ENCODE data around the gene DGKB. TPM values are rescaled to one million over a fixed set of nuclear protein-coding genes. Genes with fewer than 3 reads are reported as not detected.

The DGKB gene
- total and polyA plus RNA-seq, 2 of the 8 experiments (the other 6 are each of a cell fraction or from before 2014, with no cell fraction given): 1.9 to 2.6 TPM

DNA sequence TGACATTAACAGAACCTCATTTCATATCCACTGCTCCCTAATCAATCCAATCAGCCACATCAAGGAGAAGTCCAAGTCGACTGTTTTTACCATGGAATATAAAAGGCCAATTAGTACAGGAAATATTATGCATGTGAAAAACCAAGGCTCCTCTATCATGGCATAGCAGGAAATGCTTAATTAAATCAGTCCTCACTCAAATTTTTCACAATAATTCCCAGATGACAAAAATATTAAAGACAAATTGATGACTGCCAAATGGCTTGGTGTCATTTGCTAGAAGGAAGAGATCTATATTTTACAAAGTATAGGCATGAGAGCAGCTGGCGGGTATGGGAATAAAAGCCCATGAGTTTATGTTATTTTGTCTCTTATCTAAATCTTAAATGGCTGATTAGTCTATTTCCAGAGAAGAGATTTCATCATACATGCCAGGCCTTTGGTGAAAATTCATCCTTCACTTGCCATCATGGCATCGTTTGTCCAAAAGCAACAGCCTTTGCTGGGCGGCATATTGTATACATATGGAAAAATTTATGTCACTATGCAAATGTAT, 219.6 kb downstream of the DGKB start:
- H4K91ac ChIP-seq (replicated peaks; ENCODE audit: insufficient read length, low read length): no peak overlapping the region
- H3K4me3 ChIP-seq (ENCODE audit: extremely low read depth in 1 of 4, insufficient read depth in 2 of 4, low read depth in 3 of 4, low read length in 4 of 4): no peak overlapping the region
- H2AK5ac ChIP-seq (ENCODE audit: low read depth, low read length): no peak overlapping the region
- H2BK20ac ChIP-seq (ENCODE audit: low read length): no peak overlapping the region
- no peaks in the 10 kb centered on the region for H3K36me3 ChIP-seq (ENCODE audit: control insufficient read depth in 2 of 4, insufficient read depth in 4 of 4, low read length in 3 of 4)
- no peak overlapping the region for H3K4me2 ChIP-seq (ENCODE audit: insufficient read depth in 1 of 2, low read depth in 2 of 2, low read length in 2 of 2)
- no peak overlapping the region for H3K56ac ChIP-seq (replicated peaks; ENCODE audit: insufficient read length, low read depth, low read length)
- H2BK5ac ChIP-seq (ENCODE audit: low read depth, low read length): no peak overlapping the region
- no peaks in the 10 kb centered on the region; the same call in 1 of the 2 replicates for H3K23me2 ChIP-seq (ENCODE audit: low read depth, low read length)
- no peak overlapping the region for H3K18ac ChIP-seq (ENCODE audit: extremely low read depth, low read length)
- CTCF ChIA-PET (ENCODE audit: partially characterized antibody): interaction anchor here (0.7 to 3.2 kb wide), 2 partner anchors 9 to 1200 kb away, joined by 3 to 19 read pairs; no protein-coding TSS in a partner anchor
- no peak for DNase-seq (ENCODE audit: low read depth in 1 of 2, low spot score in 2 of 2)
- H3K23ac ChIP-seq (ENCODE audit: insufficient read length): no peak overlapping the region
- no peak overlapping the region for H3K4ac ChIP-seq (replicated peaks; ENCODE audit: insufficient read length, low read depth, low read length)
- no peak overlapping the region for H4K5ac ChIP-seq (ENCODE audit: insufficient read length, low read depth, low read length)
- POLR2A ChIA-PET (ENCODE audit: partially characterized antibody): no interaction called here
- H3K9me3 ChIP-seq (ENCODE audit: insufficient read depth in 2 of 2, low read depth in 1 of 2, low read length in 1 of 2): no peaks in the 10 kb centered on the region
- no peak overlapping the region for H3K14ac ChIP-seq (ENCODE audit: insufficient read length)
- no peaks in the 10 kb centered on the region for H3K27me3 ChIP-seq (replicated peaks in 1 of 4; ENCODE audit: control insufficient read depth in 3 of 4, extremely low read depth in 1 of 4, insufficient read depth in 3 of 4, low read length in 3 of 4)
- H2AFZ ChIP-seq (ENCODE audit: low read length): no peak overlapping the region
- no peaks in the 10 kb centered on the region for H3K4me1 ChIP-seq (replicated peaks in 1 of 4; ENCODE audit: control insufficient read depth in 3 of 4, insufficient read depth in 4 of 4, low read length in 3 of 4)
- H3K79me1 ChIP-seq (ENCODE audit: low read depth, low read length): no peaks in the 10 kb centered on the region
- no peak overlapping the region for H2BK12ac ChIP-seq (ENCODE audit: low read depth, low read length)
- no peak overlapping the region for H2BK15ac ChIP-seq (ENCODE audit: low read length)
- no peaks in the 10 kb centered on the region for H3K79me2 ChIP-seq (ENCODE audit: control insufficient read depth in 1 of 2, insufficient read depth in 2 of 2, low read length in 2 of 2)
- no peak for FAIRE-seq
- H4K8ac ChIP-seq (ENCODE audit: extremely low read depth, insufficient read depth, low read length): no peak overlapping the region
- WGBS, 2 experiments (ENCODE audit: extremely low coverage in 1 of 2, insufficient coverage in 1 of 2, insufficient read length in 1 of 2, insufficient replicate concordance in 2 of 2, low coverage in 1 of 2, low lambda C conversion rate in 2 of 2, missing lambda C conversion rate in 1 of 2): 89% methylated on average over 4 of the region's 4 CpGs; no CpG with 5 or more reads in 1 of the 2 experiments
- no peak overlapping the region for H3K27ac ChIP-seq (ENCODE audit: low read depth, low read length)
- H3K9ac ChIP-seq (replicated peaks in 1 of 4; ENCODE audit: extremely low read depth in 1 of 4, low read depth in 3 of 4, low read length in 3 of 4): no peak overlapping the region
- H2BK120ac ChIP-seq (replicated peaks; ENCODE audit: low read depth, low read length): no peak overlapping the region
- no peaks in the 10 kb centered on the region for H4K20me1 ChIP-seq (replicated peaks in 1 of 2; ENCODE audit: control insufficient read depth in 1 of 2, insufficient read depth in 2 of 2, low read length in 2 of 2)
- TF ChIP-seq BRCA1 (IDR thresholded peaks at IDR 0.05; ENCODE audit: low read depth, low read length) (no peak), TBP (IDR thresholded peaks at IDR 0.05; ENCODE audit: low read depth, low read length) (no peak), KDM5A (IDR thresholded peaks at IDR 0.05; ENCODE audit: low read length) (no peak), NANOG (IDR thresholded peaks at IDR 0.05; ENCODE audit: insufficient read depth, low read depth, low read length, poor library complexity, severe bottlenecking) (no peak), JUN (IDR thresholded peaks at IDR 0.05; ENCODE audit: low read depth, low read length) (no peak), SUZ12 (IDR thresholded peaks at IDR 0.05; ENCODE audit: low read length) (no peak), CBX5 (IDR thresholded peaks at IDR 0.05; ENCODE audit: low read depth, low read length) (no peak), CHD2 (IDR thresholded peaks at IDR 0.05; ENCODE audit: low read length) (no peak), RAD21 (IDR thresholded peaks at IDR 0.05 in 1 of 2, conservative IDR thresholded peaks at IDR 0.05 in 1 of 2; ENCODE audit: low read depth in 2 of 2, low read length in 2 of 2) (no peak), ZNF274 (IDR thresholded peaks at IDR 0.05; ENCODE audit: borderline replicate concordance, extremely low read depth, low read length) (no peak), RBBP5 (IDR thresholded peaks at IDR 0.05; ENCODE audit: borderline replicate concordance, low read depth, low read length) (no peak)
- TF ChIP-seq, protein P1, sequence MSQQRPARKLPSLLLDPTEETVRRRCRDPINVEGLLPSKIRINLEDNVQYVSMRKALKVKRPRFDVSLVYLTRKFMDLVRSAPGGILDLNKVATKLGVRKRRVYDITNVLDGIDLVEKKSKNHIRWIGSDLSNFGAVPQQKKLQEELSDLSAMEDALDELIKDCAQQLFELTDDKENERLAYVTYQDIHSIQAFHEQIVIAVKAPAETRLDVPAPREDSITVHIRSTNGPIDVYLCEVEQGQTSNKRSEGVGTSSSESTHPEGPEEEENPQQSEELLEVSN (IDR thresholded peaks at IDR 0.05): no peak
- TF ChIP-seq, protein P2, sequence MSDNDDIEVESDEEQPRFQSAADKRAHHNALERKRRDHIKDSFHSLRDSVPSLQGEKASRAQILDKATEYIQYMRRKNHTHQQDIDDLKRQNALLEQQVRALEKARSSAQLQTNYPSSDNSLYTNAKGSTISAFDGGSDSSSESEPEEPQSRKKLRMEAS (IDR thresholded peaks at IDR 0.05): no peak

Data from H1 (cell line).